ENCODE results near the gene PCP4. TPM values are rescaled to one million over a fixed set of nuclear protein-coding genes. Genes with fewer than 3 reads are reported as not detected.
A peak's percentile ranks its signal among the peaks of the same experiment; 100 is the strongest.

The PCP4 gene
- total RNA-seq, 1 experiment from 2014 or later, result 0.77 TPM

- H3K9me3 Mint-ChIP-seq, result peaks cover 0 to 2% of the 10 kb centered on the region in 2 experiments; a peak in 1 of 5 replicates
- Histone ChIP-seq H3K23ac (ENCODE audit: insufficient read length, low read depth, low read length) (no peak overlapping the region), H4K5ac (ENCODE audit: insufficient read length, low read depth, low read length) (no peak overlapping the region), H3T11ph (ENCODE audit: low read length) (no peak overlapping the region), H3K56ac (ENCODE audit: insufficient read length, low read depth, low read length) (no peak overlapping the region), H3K4ac (ENCODE audit: low read depth, low read length) (no peak overlapping the region), H3K9ac (ENCODE audit: extremely low read depth, insufficient read length, low read length) (no peak overlapping the region), H3K27me3 (ENCODE audit: insufficient read depth, low read length) (no peaks in the 10 kb centered on the region), H2BK5ac (ENCODE audit: insufficient read length, low read length) (no peak overlapping the region), H3K79me2 (ENCODE audit: insufficient read depth, low read length) (no peaks in the 10 kb centered on the region), H3K18ac (ENCODE audit: insufficient read length, low read depth, low read length) (no peak overlapping the region), H3K23me2 (ENCODE audit: insufficient read length, low read depth, low read length, poor library complexity, severe bottlenecking) (no peaks in the 10 kb centered on the region), H2AK5ac (ENCODE audit: insufficient read length, low read length) (no peak overlapping the region), H2BK15ac (ENCODE audit: low read depth, low read length) (no peak overlapping the region), H2BK20ac (ENCODE audit: low read depth, low read length, poor library complexity, severe bottlenecking) (no peak overlapping the region), H3K14ac (ENCODE audit: insufficient read depth, low read length) (no peak overlapping the region; the same call in 1 of the 2 replicates), H4K20me1 (ENCODE audit: control insufficient read depth, insufficient read depth, insufficient read length) (no peaks in the 10 kb centered on the region), H3K27ac (ENCODE audit: insufficient read length, low read depth, low read length) (no peak overlapping the region), H3K4me2 (ENCODE audit: insufficient read depth, insufficient read length, low read length) (no peak overlapping the region), H2BK12ac (ENCODE audit: insufficient read length, low read depth, low read length) (no peak overlapping the region), H2AFZ (ENCODE audit: low read length) (no peak overlapping the region), H4K8ac (replicated peaks; ENCODE audit: insufficient read length, low read depth, low read length) (peak overlapping the region; percentile 14), H3K4me1 (ENCODE audit: insufficient read depth, low read length) (no peaks in the 10 kb centered on the region), H2BK120ac (ENCODE audit: low read depth, low read length, poor library complexity, severe bottlenecking) (no peak overlapping the region), H3K9me3 (ENCODE audit: control insufficient read depth, low read depth, low read length) (no peaks in the 10 kb centered on the region), H3K79me1 (ENCODE audit: insufficient read depth, low read depth, low read length, poor library complexity, severe bottlenecking) (no peaks in the 10 kb centered on the region), H4K91ac (ENCODE audit: insufficient read length, low read depth, low read length) (no peak overlapping the region)
- no peak overlapping the region for H3K27ac Mint-ChIP-seq
- H3K4me1 Mint-ChIP-seq, result peaks cover 6 to 10% of the 10 kb centered on the region in 2 experiments
- H3K27me3 Mint-ChIP-seq (ENCODE audit: low read depth), result peaks cover 2% of the 10 kb centered on the region; the same call in 1 of the 2 replicates
- H3K4me3 Mint-ChIP-seq, result no peak overlapping the region
- peaks cover 0 to 2% (median 0%) of the 10 kb centered on the region in 3 experiments; a peak in 2 of 7 replicates for H3K36me3 Mint-ChIP-seq (ENCODE audit: insufficient read depth in 1 of 3, low read depth in 3 of 3)
- no peak for TF ChIP-seq CTCF (conservative IDR thresholded peaks at IDR 0.05)
- WGBS (ENCODE audit: extremely low coverage, insufficient read length, low lambda C conversion rate), result no CpG with 5 or more reads among the region's 22 CpGs
- no peak for DNase-seq
These were observed 26.7 kb upstream of the PCP4 start for GRCh38 chr21:39840373-39841097.

All from H9 (cell line).